HEK293 (cell line): Measurements from ENCODE around the gene NSFL1C.

ENCODE experiments used
- CTCF ChIA-PET: fragments of 350-600 bp; formaldehyde crosslinking; extraction: SDS; loops from one replicate; lab custom pipeline; 2021; ENCODE audit warnings: antibody characterized with exemption; lab: Yijun Ruan, JAX
- POLR2A ChIA-PET: fragments of 300-600 bp; formaldehyde crosslinking; extraction: SDS; loops from one replicate; lab custom pipeline; 2020; ENCODE audit warnings: antibody characterized with exemption, inconsistent platforms; lab: Yijun Ruan, JAX
- H3K27ac ChIP-seq: fragments of 200-500 bp; sonication (Bioruptor generic); 2 replicates; pipeline ENCODE4 v1.5.1; 2014; ENCODE audit warnings: low read depth, low read length, control low read depth, inconsistent platforms; ENCODE audit errors: extremely low read depth
- H3K36me3 ChIP-seq, 2 experiments: fragments of 200-500 bp in 1 of 2; sonication (Bioruptor generic) in 1 of 2; 1 replicate in 1 of 2; 2 replicates in 1 of 2; pipeline ENCODE4 v1.5.1; 2014 to 2017; ENCODE audit warnings: inconsistent platforms in 2 of 2, low read length in 2 of 2; ENCODE audit not compliant: control insufficient read depth in 2 of 2, insufficient read depth in 1 of 2
- H3K4me1 ChIP-seq: fragments of 200-500 bp; sonication (Bioruptor generic); 2 replicates; pipeline ENCODE4 v1.5.1; 2014; ENCODE audit warnings: mild to moderate bottlenecking, low read length, inconsistent platforms; ENCODE audit not compliant: control insufficient read depth, insufficient read depth
- H3K4me3 ChIP-seq: 2 replicates; pipeline ENCODE4 v1.5.1; 2011; ENCODE audit warnings: low read depth, mild to moderate bottlenecking, control low read depth, low read length, moderate library complexity
- H3K9me3 ChIP-seq: fragments of 200-500 bp; sonication (Bioruptor generic); 2 replicates; pipeline ENCODE4 v1.5.1; 2014; ENCODE audit warnings: low read depth, low read length, inconsistent platforms; ENCODE audit not compliant: control insufficient read depth, insufficient read depth
- GLIS1 ChIP-seq: fragments of 450-650 bp; formaldehyde crosslinking; IDR thresholded peaks from 2 replicates; pipeline ENCODE4 v1.5.1; 2016; ENCODE audit warnings: missing biosample characterization, missing genetic modification characterization
- MZF1 ChIP-seq: fragments of 450-650 bp; formaldehyde crosslinking; IDR thresholded peaks from 2 replicates; pipeline ENCODE4 v1.5.1; 2017; ENCODE audit warnings: missing biosample characterization, missing genetic modification characterization, borderline replicate concordance
- YY2 ChIP-seq: fragments of 450-650 bp; formaldehyde crosslinking; IDR thresholded peaks from 2 replicates; pipeline ENCODE4 v1.5.1; 2016; ENCODE audit warnings: missing biosample characterization, missing genetic modification characterization
- ZBTB48 ChIP-seq: fragments of 450-650 bp; formaldehyde crosslinking; IDR thresholded peaks from 2 replicates; pipeline ENCODE4 v1.5.1; 2016; ENCODE audit warnings: missing biosample characterization, missing genetic modification characterization
- ZFP69B ChIP-seq: fragments of 450-650 bp; formaldehyde crosslinking; IDR thresholded peaks from 2 replicates; pipeline ENCODE4 v1.5.1; 2016; ENCODE audit warnings: missing biosample characterization, missing genetic modification characterization
- ZNF184 ChIP-seq: fragments of 450-650 bp; IDR thresholded peaks from 2 replicates; pipeline ENCODE4 v1.5.1; 2018; ENCODE audit warnings: missing biosample characterization, mild to moderate bottlenecking, missing genetic modification characterization
- ZNF266 ChIP-seq: fragments of 450-650 bp; formaldehyde crosslinking; IDR thresholded peaks from 2 replicates; pipeline ENCODE4 v1.5.1; 2016; ENCODE audit warnings: missing biosample characterization, missing genetic modification characterization, low read depth
- ZNF366 ChIP-seq: fragments of 450-650 bp; formaldehyde crosslinking; conservative IDR thresholded peaks from 2 replicates; pipeline ENCODE4 v1.5.1; 2016; ENCODE audit warnings: missing biosample characterization, missing genetic modification characterization
- ZNF404 ChIP-seq: fragments of 450-650 bp; formaldehyde crosslinking; IDR thresholded peaks from 2 replicates; pipeline ENCODE4 v1.5.1; 2017; ENCODE audit warnings: missing biosample characterization, missing genetic modification characterization
- ZNF571 ChIP-seq: fragments of 450-650 bp; formaldehyde crosslinking; IDR thresholded peaks from 2 replicates; pipeline ENCODE4 v1.5.0; 2017; ENCODE audit warnings: missing biosample characterization, missing genetic modification characterization
- ZSCAN30 ChIP-seq: fragments of 450-650 bp; IDR thresholded peaks from 2 replicates; pipeline ENCODE4 v1.5.1; 2018; ENCODE audit warnings: missing biosample characterization, mild to moderate bottlenecking, missing genetic modification characterization, moderate library complexity
- ZXDB ChIP-seq: fragments of 450-650 bp; formaldehyde crosslinking; IDR thresholded peaks from 2 replicates; pipeline ENCODE4 v1.5.1; 2016; ENCODE audit warnings: missing biosample characterization, missing genetic modification characterization
- TF ChIP-seq, protein P1 (sequence below): fragments of 450-650 bp; formaldehyde crosslinking; IDR thresholded peaks from 2 replicates; pipeline ENCODE4 v1.5.1; 2016; ENCODE audit warnings: missing biosample characterization, missing genetic modification characterization
- TF ChIP-seq, protein P2 (sequence below): fragments of 450-650 bp; formaldehyde crosslinking; IDR thresholded peaks from 2 replicates; pipeline ENCODE4 v1.5.1; 2016; ENCODE audit warnings: missing biosample characterization, missing genetic modification characterization
- TF ChIP-seq, protein P3 (sequence below): fragments of 450-650 bp; formaldehyde crosslinking; IDR thresholded peaks from 2 replicates; pipeline ENCODE4 v1.5.1; 2017; ENCODE audit warnings: missing biosample characterization, missing genetic modification characterization

Gene NSFL1C

DNA sequence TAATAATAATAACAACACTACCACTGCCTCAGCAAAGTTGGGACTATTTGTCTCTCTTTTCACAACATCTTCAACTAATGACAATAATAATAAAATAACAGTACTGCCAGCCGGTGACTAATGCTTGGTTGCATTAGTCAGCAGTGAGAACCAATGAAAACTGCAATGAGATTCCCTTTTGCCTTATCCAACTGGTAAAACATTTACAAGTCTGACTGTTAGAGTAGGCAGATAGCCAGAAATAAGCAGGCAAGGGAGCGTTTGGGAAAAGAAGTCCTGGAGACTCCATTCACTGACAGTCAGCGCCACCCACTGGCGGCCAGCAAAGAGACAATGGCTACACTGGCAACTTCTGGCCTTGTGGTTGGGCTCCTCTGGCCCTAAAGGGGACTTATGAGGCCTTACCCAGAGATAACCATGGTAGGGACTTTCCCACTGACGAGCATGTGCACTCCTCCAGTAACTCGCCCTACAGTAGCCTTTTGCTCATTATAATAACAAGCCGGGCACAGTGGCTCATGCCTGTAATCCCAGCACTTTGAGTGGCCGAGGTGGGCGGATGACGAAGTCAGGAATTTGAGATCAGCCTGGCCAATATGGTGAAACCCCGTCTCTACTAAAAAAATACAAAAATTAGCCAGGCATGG lies 3.4 kb upstream of the NSFL1C start (continued):
- TF ChIP-seq, protein P1, sequence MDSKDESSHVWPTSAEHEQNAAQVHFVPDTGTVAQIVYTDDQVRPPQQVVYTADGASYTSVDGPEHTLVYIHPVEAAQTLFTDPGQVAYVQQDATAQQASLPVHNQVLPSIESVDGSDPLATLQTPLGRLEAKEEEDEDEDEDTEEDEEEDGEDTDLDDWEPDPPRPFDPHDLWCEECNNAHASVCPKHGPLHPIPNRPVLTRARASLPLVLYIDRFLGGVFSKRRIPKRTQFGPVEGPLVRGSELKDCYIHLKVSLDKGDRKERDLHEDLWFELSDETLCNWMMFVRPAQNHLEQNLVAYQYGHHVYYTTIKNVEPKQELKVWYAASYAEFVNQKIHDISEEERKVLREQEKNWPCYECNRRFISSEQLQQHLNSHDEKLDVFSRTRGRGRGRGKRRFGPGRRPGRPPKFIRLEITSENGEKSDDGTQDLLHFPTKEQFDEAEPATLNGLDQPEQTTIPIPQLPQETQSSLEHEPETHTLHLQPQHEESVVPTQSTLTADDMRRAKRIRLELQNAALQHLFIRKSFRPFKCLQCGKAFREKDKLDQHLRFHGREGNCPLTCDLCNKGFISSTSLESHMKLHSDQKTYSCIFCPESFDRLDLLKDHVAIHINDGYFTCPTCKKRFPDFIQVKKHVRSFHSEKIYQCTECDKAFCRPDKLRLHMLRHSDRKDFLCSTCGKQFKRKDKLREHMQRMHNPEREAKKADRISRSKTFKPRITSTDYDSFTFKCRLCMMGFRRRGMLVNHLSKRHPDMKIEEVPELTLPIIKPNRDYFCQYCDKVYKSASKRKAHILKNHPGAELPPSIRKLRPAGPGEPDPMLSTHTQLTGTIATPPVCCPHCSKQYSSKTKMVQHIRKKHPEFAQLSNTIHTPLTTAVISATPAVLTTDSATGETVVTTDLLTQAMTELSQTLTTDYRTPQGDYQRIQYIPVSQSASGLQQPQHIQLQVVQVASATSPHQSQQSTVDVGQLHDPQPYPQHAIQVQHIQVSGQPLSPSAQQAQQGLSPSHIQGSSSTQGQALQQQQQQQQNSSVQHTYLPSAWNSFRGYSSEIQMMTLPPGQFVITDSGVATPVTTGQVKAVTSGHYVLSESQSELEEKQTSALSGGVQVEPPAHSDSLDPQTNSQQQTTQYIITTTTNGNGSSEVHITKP, result no peak
- TF ChIP-seq, protein P2, sequence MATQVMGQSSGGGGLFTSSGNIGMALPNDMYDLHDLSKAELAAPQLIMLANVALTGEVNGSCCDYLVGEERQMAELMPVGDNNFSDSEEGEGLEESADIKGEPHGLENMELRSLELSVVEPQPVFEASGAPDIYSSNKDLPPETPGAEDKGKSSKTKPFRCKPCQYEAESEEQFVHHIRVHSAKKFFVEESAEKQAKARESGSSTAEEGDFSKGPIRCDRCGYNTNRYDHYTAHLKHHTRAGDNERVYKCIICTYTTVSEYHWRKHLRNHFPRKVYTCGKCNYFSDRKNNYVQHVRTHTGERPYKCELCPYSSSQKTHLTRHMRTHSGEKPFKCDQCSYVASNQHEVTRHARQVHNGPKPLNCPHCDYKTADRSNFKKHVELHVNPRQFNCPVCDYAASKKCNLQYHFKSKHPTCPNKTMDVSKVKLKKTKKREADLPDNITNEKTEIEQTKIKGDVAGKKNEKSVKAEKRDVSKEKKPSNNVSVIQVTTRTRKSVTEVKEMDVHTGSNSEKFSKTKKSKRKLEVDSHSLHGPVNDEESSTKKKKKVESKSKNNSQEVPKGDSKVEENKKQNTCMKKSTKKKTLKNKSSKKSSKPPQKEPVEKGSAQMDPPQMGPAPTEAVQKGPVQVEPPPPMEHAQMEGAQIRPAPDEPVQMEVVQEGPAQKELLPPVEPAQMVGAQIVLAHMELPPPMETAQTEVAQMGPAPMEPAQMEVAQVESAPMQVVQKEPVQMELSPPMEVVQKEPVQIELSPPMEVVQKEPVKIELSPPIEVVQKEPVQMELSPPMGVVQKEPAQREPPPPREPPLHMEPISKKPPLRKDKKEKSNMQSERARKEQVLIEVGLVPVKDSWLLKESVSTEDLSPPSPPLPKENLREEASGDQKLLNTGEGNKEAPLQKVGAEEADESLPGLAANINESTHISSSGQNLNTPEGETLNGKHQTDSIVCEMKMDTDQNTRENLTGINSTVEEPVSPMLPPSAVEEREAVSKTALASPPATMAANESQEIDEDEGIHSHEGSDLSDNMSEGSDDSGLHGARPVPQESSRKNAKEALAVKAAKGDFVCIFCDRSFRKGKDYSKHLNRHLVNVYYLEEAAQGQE (tag by site-specific recombination), result no peak
- TF ChIP-seq ZFP69B (tag by site-specific recombination) (no peak), ZNF266 (tag by site-specific recombination) (no peak)

- no peak for TF ChIP-seq ZNF404 (tag by site-specific recombination)
- TF ChIP-seq, protein P3, sequence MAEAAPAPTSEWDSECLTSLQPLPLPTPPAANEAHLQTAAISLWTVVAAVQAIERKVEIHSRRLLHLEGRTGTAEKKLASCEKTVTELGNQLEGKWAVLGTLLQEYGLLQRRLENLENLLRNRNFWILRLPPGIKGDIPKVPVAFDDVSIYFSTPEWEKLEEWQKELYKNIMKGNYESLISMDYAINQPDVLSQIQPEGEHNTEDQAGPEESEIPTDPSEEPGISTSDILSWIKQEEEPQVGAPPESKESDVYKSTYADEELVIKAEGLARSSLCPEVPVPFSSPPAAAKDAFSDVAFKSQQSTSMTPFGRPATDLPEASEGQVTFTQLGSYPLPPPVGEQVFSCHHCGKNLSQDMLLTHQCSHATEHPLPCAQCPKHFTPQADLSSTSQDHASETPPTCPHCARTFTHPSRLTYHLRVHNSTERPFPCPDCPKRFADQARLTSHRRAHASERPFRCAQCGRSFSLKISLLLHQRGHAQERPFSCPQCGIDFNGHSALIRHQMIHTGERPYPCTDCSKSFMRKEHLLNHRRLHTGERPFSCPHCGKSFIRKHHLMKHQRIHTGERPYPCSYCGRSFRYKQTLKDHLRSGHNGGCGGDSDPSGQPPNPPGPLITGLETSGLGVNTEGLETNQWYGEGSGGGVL, result peak; percentile 28; the same call in 1 of the 2 replicates
- H3K9me3 ChIP-seq, result no peaks in the 10 kb centered on the region
- peaks cover 0 to 12% of the 10 kb centered on the region in 2 experiments; a peak in 1 of 3 replicates for H3K36me3 ChIP-seq
- H3K4me3 ChIP-seq, result no peak overlapping the region
- CTCF ChIA-PET, result interaction anchor here (0.7 to 5.0 kb wide), 12 partner anchors 15 to 342 kb away, joined by 3 to 60 read pairs (median 4); no protein-coding TSS in a partner anchor
- H3K4me1 ChIP-seq, result peaks cover 8% of the 10 kb centered on the region
- no peak overlapping the region for H3K27ac ChIP-seq
- POLR2A ChIA-PET, result no interaction called here
These were observed 2.8 kb upstream of the NSFL1C start for GRCh38 chr20:1469306-1469905.

DNA sequence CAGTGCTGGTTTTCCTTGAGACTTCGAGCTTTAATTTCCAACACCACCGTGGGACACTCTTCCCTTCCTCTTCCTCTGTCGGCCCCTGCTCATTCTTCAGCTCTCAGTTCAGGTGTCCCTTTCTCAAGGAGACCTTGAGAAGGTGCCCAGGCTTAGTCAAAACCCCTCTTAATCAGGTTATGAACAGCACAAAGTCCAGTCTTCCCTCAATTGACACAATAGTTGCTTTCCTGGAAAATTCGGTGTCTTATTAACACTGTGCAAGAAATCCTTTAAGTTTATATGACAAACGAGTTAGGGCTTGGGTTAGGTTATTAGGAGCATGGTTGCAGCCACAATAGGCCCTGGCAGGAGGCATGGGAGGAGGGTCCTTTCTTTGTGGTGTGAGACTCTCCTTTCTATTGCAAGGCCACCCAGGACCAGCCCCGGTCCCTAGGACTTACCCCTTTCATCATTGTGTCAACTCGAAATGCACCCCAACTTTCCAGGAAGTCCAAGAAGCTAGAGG lies 1.5 kb upstream of the NSFL1C start:
- no peaks in the 10 kb centered on the region for H3K9me3 ChIP-seq
- no peak overlapping the region for H3K4me3 ChIP-seq
- ChIA-PET CTCF (interaction anchor here (0.6 to 5.0 kb wide), 20 partner anchors 10 to 309 kb away, joined by 3 to 60 read pairs (median 6); no protein-coding TSS in a partner anchor), POLR2A (no interaction called here)
- H3K36me3 ChIP-seq, result peaks cover 5 to 24% of the 10 kb centered on the region in 2 experiments; a peak in 2 of 3 replicates
- peaks cover 8% of the 10 kb centered on the region for H3K4me1 ChIP-seq
- no peak for TF ChIP-seq ZSCAN30 (tag by site-specific recombination)
- TF ChIP-seq YY2 (tag by site-specific recombination), result no peak
- no peak for TF ChIP-seq GLIS1 (tag by site-specific recombination)
- no peak for TF ChIP-seq ZNF366
- TF ChIP-seq ZXDB (tag by site-specific recombination), result no peak
- no peak for TF ChIP-seq ZNF184 (tag by site-specific recombination)
- no peak for TF ChIP-seq ZNF571 (tag by site-specific recombination)
- no peak for TF ChIP-seq MZF1 (tag by site-specific recombination)
- no peak for TF ChIP-seq ZBTB48 (tag by site-specific recombination)
- H3K27ac ChIP-seq, result no peak overlapping the region
